SK-N-SH (cell line): ENCODE measurements around the gene GRM7. TPM values are rescaled to one million over a fixed set of nuclear protein-coding genes. Genes with fewer than 3 reads are reported as not detected.

Source experiments
- CTCF ChIA-PET: fragments of 300-600, 350-600 bp; formaldehyde crosslinking; extraction: SDS; loops from one replicate; lab custom pipeline; 2021; lab: Yijun Ruan, JAX
- POLR2A ChIA-PET: fragments of 350-600 bp; sonication (Branson Sonifier 250); formaldehyde crosslinking; extraction: SDS; loops from one replicate; lab custom pipeline; 2020; ENCODE audit warnings: antibody characterized with exemption, inconsistent platforms; lab: Yijun Ruan, JAX
- DNase-seq: peaks from one replicate; pipeline ENCODE4 v3.0.0; 2012
- H2AFZ ChIP-seq: fragments of 200-600 bp; sonication (generic); 2 replicates; pipeline ENCODE4 v1.8.1; 2016; ENCODE audit warnings: antibody characterized with exemption, mild to moderate bottlenecking, low read depth
- H3F3A ChIP-seq: fragments of 200-600 bp; sonication (generic); replicated peaks from 2 replicates; pipeline ENCODE3; 2016; ENCODE audit warnings: antibody characterized with exemption, mild to moderate bottlenecking; ENCODE audit not compliant: insufficient read depth
- H3K27ac ChIP-seq, 2 experiments: fragments of 200-500 bp in 1 of 2; fragments of 200-600 bp in 1 of 2; sonication (Bioruptor generic) in 1 of 2; sonication (generic), shearing (Covaris generic) in 1 of 2; 2 replicates each; pipeline versions ENCODE4 v1.5.1 to v1.6.1; 2014 to 2016; ENCODE audit warnings: low read depth in 2 of 2, inconsistent platforms in 1 of 2, low read length in 1 of 2, mild to moderate bottlenecking in 1 of 2, mixed read lengths in 1 of 2
- H3K27me3 ChIP-seq: fragments of 200-600 bp; sonication (generic), shearing (Covaris generic); 2 replicates; pipeline ENCODE4 v1.6.1; 2016; ENCODE audit warnings: mixed run types; ENCODE audit not compliant: insufficient read depth
- H3K36me3 ChIP-seq, 2 experiments: fragments of 200-500 bp in 1 of 2; fragments of 200-600 bp in 1 of 2; sonication (Bioruptor generic) in 1 of 2; sonication (generic) in 1 of 2; replicated peaks in 1 of 2; 2 replicates each; pipeline versions ENCODE3 to v1.5.1; 2014 to 2016; ENCODE audit warnings: low read length in 1 of 2, mild to moderate bottlenecking in 1 of 2; ENCODE audit not compliant: insufficient read depth in 2 of 2, control insufficient read depth in 1 of 2
- H3K4me1 ChIP-seq, 2 experiments: fragments of 200-500 bp in 1 of 2; fragments of 200-600 bp in 1 of 2; sonication (Bioruptor generic) in 1 of 2; sonication (generic), shearing (Covaris generic) in 1 of 2; 2 replicates each; pipeline versions ENCODE4 v1.5.1 to v1.6.1; 2014 to 2016; ENCODE audit warnings: low read depth in 1 of 2, low read length in 1 of 2, mixed run types in 1 of 2; ENCODE audit not compliant: insufficient read depth in 2 of 2, control insufficient read depth in 1 of 2
- H3K4me2 ChIP-seq: fragments of 200-600 bp; sonication (generic), shearing (Covaris generic); 2 replicates; pipeline ENCODE4 v1.6.1; 2017; ENCODE audit warnings: mixed run types
- H3K4me3 ChIP-seq, 2 experiments: fragments of 200-500 bp in 1 of 2; fragments of 200-600 bp in 1 of 2; sonication (Bioruptor generic) in 1 of 2; sonication (generic), shearing (Covaris generic) in 1 of 2; 2 replicates each; pipeline versions ENCODE4 v1.5.1 to v1.8.1; 2014 to 2016; ENCODE audit warnings: low read depth in 2 of 2, inconsistent platforms in 1 of 2, low read length in 1 of 2, mild to moderate bottlenecking in 1 of 2, mixed read lengths in 1 of 2, moderate library complexity in 1 of 2
- H3K79me2 ChIP-seq: fragments of 200-600 bp; sonication (generic); 2 replicates; pipeline ENCODE4 v1.8.1; 2017; ENCODE audit warnings: mild to moderate bottlenecking; ENCODE audit not compliant: insufficient read depth
- H3K9ac ChIP-seq: fragments of 200-600 bp; sonication (generic); 2 replicates; pipeline ENCODE4 v1.6.1; 2017; ENCODE audit warnings: mixed run types
- H3K9me2 ChIP-seq: fragments of 200-600 bp; sonication (generic); 2 replicates; pipeline ENCODE4 v1.6.1; 2017; ENCODE audit warnings: mixed run types
- H3K9me3 ChIP-seq: fragments of 200-600 bp; sonication (generic); 2 replicates; pipeline ENCODE4 v1.6.1; 2017; ENCODE audit warnings: mixed run types, mild to moderate bottlenecking, moderate library complexity
- H4K20me1 ChIP-seq: fragments of 200-600 bp; sonication (generic); 2 replicates; pipeline ENCODE4 v1.6.1; 2017; ENCODE audit warnings: mild to moderate bottlenecking, mixed run types; ENCODE audit not compliant: insufficient read depth
- CHD2 ChIP-seq: fragments of 150-350 bp; IDR thresholded peaks from 2 replicates; pipeline ENCODE4 v1.6.1; 2018; ENCODE audit warnings: low read length; ENCODE audit not compliant: partially characterized antibody
- ELF1 ChIP-seq: IDR thresholded peaks from 2 replicates; pipeline ENCODE4 v1.4.0; 2012
- EP300 ChIP-seq, 2 experiments: IDR thresholded peaks; 2 replicates each; pipeline versions ENCODE4 v1.4.0 to v1.6.1; 2012; ENCODE audit warnings: borderline replicate concordance in 1 of 2, low read depth in 1 of 2, low read length in 1 of 2
- EZH2phosphoT487 ChIP-seq: fragments of 200-600 bp; sonication (generic); IDR thresholded peaks from 2 replicates; pipeline ENCODE4 v1.6.1; 2017; ENCODE audit warnings: low read depth, mixed run types, mild to moderate bottlenecking, antibody characterized with exemption, moderate library complexity, borderline replicate concordance
- FOSL2 ChIP-seq: IDR thresholded peaks from 2 replicates; pipeline ENCODE4 v1.4.0; 2012; ENCODE audit warnings: low read depth, mild to moderate bottlenecking, moderate library complexity, borderline replicate concordance
- FOXJ3 ChIP-seq: sonication (generic); formaldehyde crosslinking; IDR thresholded peaks from 2 replicates; pipeline ENCODE4 v1.5.1; 2020; ENCODE audit warnings: mild to moderate bottlenecking, missing genetic modification reagents
- FOXM1 ChIP-seq: IDR thresholded peaks from 2 replicates; pipeline ENCODE4 v1.4.0; 2012; ENCODE audit warnings: low read depth, mild to moderate bottlenecking
- GATA2 ChIP-seq: sonication (generic); formaldehyde crosslinking; IDR thresholded peaks from 2 replicates; pipeline ENCODE4 v1.5.0; 2020; ENCODE audit warnings: mild to moderate bottlenecking, missing genetic modification reagents
- JUND ChIP-seq: IDR thresholded peaks from 2 replicates; pipeline ENCODE4 v1.4.0; 2012
- MXI1 ChIP-seq: IDR thresholded peaks from 2 replicates; pipeline ENCODE4 v1.6.1; 2012; ENCODE audit warnings: mild to moderate bottlenecking, low read depth, low read length, improper control_type of control experiment
- NFIC ChIP-seq: IDR thresholded peaks from 2 replicates; pipeline ENCODE4 v1.4.0; 2012; ENCODE audit warnings: borderline replicate concordance
- RAD21 ChIP-seq: IDR thresholded peaks from 2 replicates; pipeline ENCODE4 v1.6.1; 2012; ENCODE audit warnings: mild to moderate bottlenecking, low read length
- RCOR1 ChIP-seq: fragments of 150-350 bp; IDR thresholded peaks from 2 replicates; pipeline ENCODE4 v1.6.1; 2017; ENCODE audit warnings: antibody characterized with exemption, low read length
- SMC3 ChIP-seq: IDR thresholded peaks from 2 replicates; pipeline ENCODE4 v1.6.1; 2012; ENCODE audit warnings: low read depth, low read length, improper control_type of control experiment
- TCF12 ChIP-seq: IDR thresholded peaks from 2 replicates; pipeline ENCODE4 v1.4.0; 2012
- YY1 ChIP-seq: IDR thresholded peaks from 2 replicates; pipeline ENCODE4 v1.4.0; 2012; ENCODE audit warnings: low read depth, mild to moderate bottlenecking
- WGBS: methylation state at CpG from one replicate; pipeline ENCODE4 v1.1.6; 2017; ENCODE audit warnings: low lambda C conversion rate; 5-methylcytosine and 5-hydroxymethylcytosine counted together
- polyA plus RNA-seq, 3 experiments: library from polyadenylated mRNA; depleted of rRNA; stranded (reverse); fragments of >200 nt; gene quantifications; 2 replicates each; pipeline ENCODE4 v1.2.3, GENCODE V29; 2012
- TF ChIP-seq, protein P1 (sequence below): fragments of 150-350 bp; IDR thresholded peaks from 2 replicates; pipeline ENCODE4 v1.6.1; 2016; ENCODE audit warnings: mild to moderate bottlenecking, low read depth, low read length
- TF ChIP-seq, protein P2 (sequence below): fragments of 150-350 bp; IDR thresholded peaks from 2 replicates; pipeline ENCODE4 v1.6.1; 2017; ENCODE audit warnings: antibody characterized with exemption, low read length, low read depth, borderline replicate concordance
- TF ChIP-seq, protein P3 (sequence below): fragments of 200-600 bp; sonication (generic); IDR thresholded peaks from 2 replicates; pipeline ENCODE4 v1.6.1; 2017; ENCODE audit warnings: antibody characterized with exemption, mild to moderate bottlenecking, moderate library complexity

GRM7 gene
- polyA plus RNA-seq, 1 of the 3 experiments (the other 2 are of a cell fraction): 0.03 TPM

DNA sequence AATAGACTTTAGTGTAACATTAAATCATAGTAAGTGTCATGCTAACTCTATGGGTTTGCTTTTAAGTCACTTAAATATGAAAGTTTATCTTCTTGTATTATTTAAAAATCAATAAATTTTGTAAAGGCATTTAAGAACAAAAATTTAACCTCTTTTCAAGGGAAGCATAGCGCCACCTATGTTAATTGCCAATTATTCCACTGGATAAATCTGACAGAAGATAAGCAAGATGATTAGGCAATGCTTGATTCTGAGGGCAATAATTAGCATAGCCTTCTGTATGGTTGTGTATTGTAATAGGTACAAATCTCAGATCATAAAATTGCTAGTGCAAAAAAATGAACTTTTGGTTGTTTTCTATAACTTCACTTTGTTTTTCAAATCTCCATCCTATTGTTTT is 560.1 kb downstream of the GRM7 start:
- POLR2A ChIA-PET: no interaction called here
- H3K9me2 ChIP-seq: no peaks in the 10 kb centered on the region
- H3K27me3 ChIP-seq: no peaks in the 10 kb centered on the region
- 44% methylated on average over 1 of the region's 1 CpG for WGBS
- no peaks in the 10 kb centered on the region for H3F3A ChIP-seq
- no peaks in the 10 kb centered on the region for H3K36me3 ChIP-seq
- H3K4me1 ChIP-seq: no peaks in the 10 kb centered on the region
- no peaks in the 10 kb centered on the region for H3K79me2 ChIP-seq
- H4K20me1 ChIP-seq: no peaks in the 10 kb centered on the region
- H3K9me3 ChIP-seq: peaks cover 3% of the 10 kb centered on the region; the same call in 1 of the 2 replicates
- no peak overlapping the region for H2AFZ ChIP-seq
- TF ChIP-seq JUND: no peak
- H3K27ac ChIP-seq: no peak overlapping the region
- CTCF ChIA-PET: no interaction called here
- H3K4me2 ChIP-seq: no peak overlapping the region
- no peak for DNase-seq
- H3K9ac ChIP-seq: no peak overlapping the region
- no peak overlapping the region for H3K4me3 ChIP-seq

DNA sequence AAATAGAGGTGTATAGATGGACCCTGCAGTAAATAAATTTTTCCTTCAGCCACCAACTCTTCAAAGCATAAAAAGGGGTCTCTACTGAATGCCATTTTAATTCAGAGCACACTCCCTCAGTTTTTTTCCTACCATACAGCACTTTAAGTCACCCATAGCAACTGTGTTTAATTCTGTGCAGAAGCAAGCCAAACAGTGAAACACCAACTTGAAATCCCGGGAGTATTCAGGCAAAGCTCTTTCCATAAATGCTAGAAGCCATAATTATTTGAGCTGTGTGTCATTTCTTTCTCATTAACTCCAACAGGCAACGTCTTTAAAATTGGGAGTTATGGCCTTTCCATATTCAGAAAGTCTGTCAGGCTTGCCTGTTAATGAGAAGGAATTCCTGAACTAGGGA is 562.1 kb downstream of the GRM7 start:
- Histone ChIP-seq H4K20me1 (no peaks in the 10 kb centered on the region), H2AFZ (no peak overlapping the region), H3K79me2 (no peaks in the 10 kb centered on the region), H3K4me3 (no peak overlapping the region), H3K9me2 (no peaks in the 10 kb centered on the region), H3K9me3 (no peaks in the 10 kb centered on the region; the same call in 1 of the 2 replicates), H3K27ac (no peak overlapping the region), H3K4me2 (no peak overlapping the region), H3K36me3 (no peaks in the 10 kb centered on the region), H3K9ac (no peak overlapping the region), H3K4me1 (no peaks in the 10 kb centered on the region), H3F3A (no peaks in the 10 kb centered on the region), H3K27me3 (no peaks in the 10 kb centered on the region)
- TF ChIP-seq CHD2 (no peak), FOSL2 (no peak), FOXJ3 (CRISPR knock-in tag) (no peak), SMC3 (no peak), EZH2phosphoT487 (no peak), JUND (no peak), TCF12 (no peak), MXI1 (no peak), ELF1 (no peak), YY1 (no peak), NFIC (no peak), GATA2 (CRISPR knock-in tag) (no peak)
- TF ChIP-seq, protein P1, sequence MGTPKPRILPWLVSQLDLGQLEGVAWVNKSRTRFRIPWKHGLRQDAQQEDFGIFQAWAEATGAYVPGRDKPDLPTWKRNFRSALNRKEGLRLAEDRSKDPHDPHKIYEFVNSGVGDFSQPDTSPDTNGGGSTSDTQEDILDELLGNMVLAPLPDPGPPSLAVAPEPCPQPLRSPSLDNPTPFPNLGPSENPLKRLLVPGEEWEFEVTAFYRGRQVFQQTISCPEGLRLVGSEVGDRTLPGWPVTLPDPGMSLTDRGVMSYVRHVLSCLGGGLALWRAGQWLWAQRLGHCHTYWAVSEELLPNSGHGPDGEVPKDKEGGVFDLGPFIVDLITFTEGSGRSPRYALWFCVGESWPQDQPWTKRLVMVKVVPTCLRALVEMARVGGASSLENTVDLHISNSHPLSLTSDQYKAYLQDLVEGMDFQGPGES: no peak
- no peak for DNase-seq
- WGBS: 9% methylated on average over 2 of the region's 2 CpGs
- CTCF ChIA-PET: no interaction called here
- POLR2A ChIA-PET: no interaction called here

DNA sequence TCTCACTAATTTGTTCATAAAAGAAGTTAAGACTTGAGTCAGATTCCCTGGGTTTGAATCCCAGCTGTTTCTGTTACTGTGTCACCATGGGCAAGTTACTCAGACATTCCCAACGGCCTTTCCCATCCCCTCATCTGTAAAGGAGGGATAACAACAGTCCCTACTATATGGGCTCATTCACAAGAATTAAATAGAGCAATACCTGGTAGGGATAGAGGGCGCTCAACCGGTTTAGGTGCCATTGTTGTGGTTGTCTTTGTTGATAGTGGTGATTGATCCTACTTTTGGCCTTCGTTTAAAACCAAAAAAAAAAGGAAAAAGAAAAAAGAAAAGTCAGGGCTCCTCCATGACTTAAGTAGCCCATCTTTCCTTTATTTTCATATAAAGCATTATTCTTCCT is 563.1 kb downstream of the GRM7 start:
- H3K4me2 ChIP-seq: no peak overlapping the region
- no peaks in the 10 kb centered on the region for H3K79me2 ChIP-seq
- DNase-seq: no peak
- no peak overlapping the region for H3K27ac ChIP-seq
- no peak overlapping the region for H3K9ac ChIP-seq
- 27% methylated on average over 4 of the region's 4 CpGs for WGBS
- no peaks in the 10 kb centered on the region for H3K4me1 ChIP-seq
- H3K27me3 ChIP-seq: no peaks in the 10 kb centered on the region
- H4K20me1 ChIP-seq: no peaks in the 10 kb centered on the region
- H3K9me2 ChIP-seq: no peaks in the 10 kb centered on the region
- no peak overlapping the region for H2AFZ ChIP-seq
- CTCF ChIA-PET: interaction anchor here (1.6 kb wide), 1 partner anchor 13 kb away, joined by 4 read pairs; no protein-coding TSS in a partner anchor
- H3K4me3 ChIP-seq: no peak overlapping the region
- POLR2A ChIA-PET: no interaction called here
- H3F3A ChIP-seq: no peaks in the 10 kb centered on the region
- H3K9me3 ChIP-seq: no peaks in the 10 kb centered on the region; the same call in 1 of the 2 replicates
- no peaks in the 10 kb centered on the region for H3K36me3 ChIP-seq
- TF ChIP-seq RAD21 (no peak), FOSL2 (no peak), RCOR1 (no peak), GATA2 (CRISPR knock-in tag) (no peak), YY1 (no peak), EP300 (IDR thresholded peaks at IDR 0.05; ENCODE audit: borderline replicate concordance in 1 of 2, low read depth in 1 of 2, low read length in 1 of 2) (no peak), FOXM1 (no peak)
- TF ChIP-seq, protein P2, sequence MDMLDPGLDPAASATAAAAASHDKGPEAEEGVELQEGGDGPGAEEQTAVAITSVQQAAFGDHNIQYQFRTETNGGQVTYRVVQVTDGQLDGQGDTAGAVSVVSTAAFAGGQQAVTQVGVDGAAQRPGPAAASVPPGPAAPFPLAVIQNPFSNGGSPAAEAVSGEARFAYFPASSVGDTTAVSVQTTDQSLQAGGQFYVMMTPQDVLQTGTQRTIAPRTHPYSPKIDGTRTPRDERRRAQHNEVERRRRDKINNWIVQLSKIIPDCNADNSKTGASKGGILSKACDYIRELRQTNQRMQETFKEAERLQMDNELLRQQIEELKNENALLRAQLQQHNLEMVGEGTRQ: no peak
- TF ChIP-seq, protein P3, sequence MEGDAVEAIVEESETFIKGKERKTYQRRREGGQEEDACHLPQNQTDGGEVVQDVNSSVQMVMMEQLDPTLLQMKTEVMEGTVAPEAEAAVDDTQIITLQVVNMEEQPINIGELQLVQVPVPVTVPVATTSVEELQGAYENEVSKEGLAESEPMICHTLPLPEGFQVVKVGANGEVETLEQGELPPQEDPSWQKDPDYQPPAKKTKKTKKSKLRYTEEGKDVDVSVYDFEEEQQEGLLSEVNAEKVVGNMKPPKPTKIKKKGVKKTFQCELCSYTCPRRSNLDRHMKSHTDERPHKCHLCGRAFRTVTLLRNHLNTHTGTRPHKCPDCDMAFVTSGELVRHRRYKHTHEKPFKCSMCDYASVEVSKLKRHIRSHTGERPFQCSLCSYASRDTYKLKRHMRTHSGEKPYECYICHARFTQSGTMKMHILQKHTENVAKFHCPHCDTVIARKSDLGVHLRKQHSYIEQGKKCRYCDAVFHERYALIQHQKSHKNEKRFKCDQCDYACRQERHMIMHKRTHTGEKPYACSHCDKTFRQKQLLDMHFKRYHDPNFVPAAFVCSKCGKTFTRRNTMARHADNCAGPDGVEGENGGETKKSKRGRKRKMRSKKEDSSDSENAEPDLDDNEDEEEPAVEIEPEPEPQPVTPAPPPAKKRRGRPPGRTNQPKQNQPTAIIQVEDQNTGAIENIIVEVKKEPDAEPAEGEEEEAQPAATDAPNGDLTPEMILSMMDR: no peak
